ENCODE data around the gene PLXNA4.

GRCh38 chr7:132148876-132149275 lies 427.4 kb downstream of the PLXNA4 start:
- TF ChIP-seq POLR2AphosphoS5 (IDR thresholded peaks at IDR 0.05) (no peak), POLR2A (IDR thresholded peaks at IDR 0.05) (no peak), EP300 (IDR thresholded peaks at IDR 0.05) (no peak)
- TF ChIP-seq, protein P1, sequence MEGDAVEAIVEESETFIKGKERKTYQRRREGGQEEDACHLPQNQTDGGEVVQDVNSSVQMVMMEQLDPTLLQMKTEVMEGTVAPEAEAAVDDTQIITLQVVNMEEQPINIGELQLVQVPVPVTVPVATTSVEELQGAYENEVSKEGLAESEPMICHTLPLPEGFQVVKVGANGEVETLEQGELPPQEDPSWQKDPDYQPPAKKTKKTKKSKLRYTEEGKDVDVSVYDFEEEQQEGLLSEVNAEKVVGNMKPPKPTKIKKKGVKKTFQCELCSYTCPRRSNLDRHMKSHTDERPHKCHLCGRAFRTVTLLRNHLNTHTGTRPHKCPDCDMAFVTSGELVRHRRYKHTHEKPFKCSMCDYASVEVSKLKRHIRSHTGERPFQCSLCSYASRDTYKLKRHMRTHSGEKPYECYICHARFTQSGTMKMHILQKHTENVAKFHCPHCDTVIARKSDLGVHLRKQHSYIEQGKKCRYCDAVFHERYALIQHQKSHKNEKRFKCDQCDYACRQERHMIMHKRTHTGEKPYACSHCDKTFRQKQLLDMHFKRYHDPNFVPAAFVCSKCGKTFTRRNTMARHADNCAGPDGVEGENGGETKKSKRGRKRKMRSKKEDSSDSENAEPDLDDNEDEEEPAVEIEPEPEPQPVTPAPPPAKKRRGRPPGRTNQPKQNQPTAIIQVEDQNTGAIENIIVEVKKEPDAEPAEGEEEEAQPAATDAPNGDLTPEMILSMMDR (IDR thresholded peaks at IDR 0.05): no peak

Measured in stomach (tissue), 4 donors.